GM12878 (cell line): Measurements from ENCODE around the gene PTPRN2.
"Not testable (repeated sequence)": the region's sequence is repeated elsewhere in the genome, so short reads cannot be mapped to it uniquely, and the experiment has no call there.

Experiments used
- CEBPB ChIP-seq, 2 experiments: fragments of 150-350 bp in 1 of 2; IDR thresholded peaks; 2 replicates each; pipeline ENCODE4 v1.6.1; 2012 to 2014; ENCODE audit warnings: low read depth in 2 of 2, low read length in 2 of 2, borderline replicate concordance in 1 of 2, inconsistent platforms in 1 of 2
- CTCF ChIP-seq, 3 experiments: IDR thresholded peaks in 2 of 3; conservative IDR thresholded peaks in 1 of 3; 2 replicates each; pipeline ENCODE4 v1.5.1; 2011; ENCODE audit warnings: low read depth in 3 of 3, low read length in 3 of 3, mild to moderate bottlenecking in 3 of 3, control low read depth in 2 of 3, moderate library complexity in 2 of 3, inconsistent platforms in 1 of 3, mixed read lengths in 1 of 3; ENCODE audit not compliant: control insufficient read depth in 2 of 3, insufficient read depth in 1 of 3; ENCODE audit errors: extremely low read depth in 1 of 3
- HDAC2 ChIP-seq: fragments of 200-600 bp; sonication (generic); IDR thresholded peaks from 2 replicates; pipeline ENCODE4 v1.6.1; 2017
- MAX ChIP-seq: IDR thresholded peaks from 2 replicates; pipeline ENCODE4 v1.6.1; 2012; ENCODE audit warnings: low read depth, low read length, improper control_type of control experiment
- POLR2AphosphoS5 ChIP-seq: IDR thresholded peaks from 2 replicates; pipeline ENCODE4 v1.6.1; 2011; ENCODE audit warnings: mild to moderate bottlenecking, low read length, inconsistent platforms
- RCOR1 ChIP-seq: conservative IDR thresholded peaks from 2 replicates; pipeline ENCODE4 v1.6.1; 2012; ENCODE audit warnings: low read depth, low read length, improper control_type of control experiment
- REST ChIP-seq: IDR thresholded peaks from 2 replicates; pipeline ENCODE4 v1.6.1; 2012; ENCODE audit warnings: mild to moderate bottlenecking, low read depth, low read length
- USF2 ChIP-seq: IDR thresholded peaks from 2 replicates; pipeline ENCODE4 v1.6.1; 2011; ENCODE audit warnings: low read depth, low read length, improper control_type of control experiment, borderline replicate concordance
- TF ChIP-seq, protein P1 (sequence below): fragments of 450-650 bp; IDR thresholded peaks from 2 replicates; pipeline ENCODE4 v1.6.1; 2017; ENCODE audit warnings: antibody characterized with exemption, mild to moderate bottlenecking, moderate library complexity

GRCh38 chr7:158521795-158522194 lies 65.8 kb downstream of the PTPRN2 start:
- TF ChIP-seq RCOR1; HDAC2; MAX; CEBPB (IDR thresholded peaks at IDR 0.05; ENCODE audit: borderline replicate concordance in 1 of 2, low read depth in 2 of 2, low read length in 2 of 2); CTCF (IDR thresholded peaks at IDR 0.05 in 2 of 3, conservative IDR thresholded peaks at IDR 0.05 in 1 of 3; ENCODE audit: control insufficient read depth in 2 of 3, extremely low read depth in 1 of 3, insufficient read depth in 1 of 3, low read depth in 3 of 3, low read length in 3 of 3); REST; USF2; POLR2AphosphoS5: not testable (repeated sequence)
- TF ChIP-seq, protein P1, sequence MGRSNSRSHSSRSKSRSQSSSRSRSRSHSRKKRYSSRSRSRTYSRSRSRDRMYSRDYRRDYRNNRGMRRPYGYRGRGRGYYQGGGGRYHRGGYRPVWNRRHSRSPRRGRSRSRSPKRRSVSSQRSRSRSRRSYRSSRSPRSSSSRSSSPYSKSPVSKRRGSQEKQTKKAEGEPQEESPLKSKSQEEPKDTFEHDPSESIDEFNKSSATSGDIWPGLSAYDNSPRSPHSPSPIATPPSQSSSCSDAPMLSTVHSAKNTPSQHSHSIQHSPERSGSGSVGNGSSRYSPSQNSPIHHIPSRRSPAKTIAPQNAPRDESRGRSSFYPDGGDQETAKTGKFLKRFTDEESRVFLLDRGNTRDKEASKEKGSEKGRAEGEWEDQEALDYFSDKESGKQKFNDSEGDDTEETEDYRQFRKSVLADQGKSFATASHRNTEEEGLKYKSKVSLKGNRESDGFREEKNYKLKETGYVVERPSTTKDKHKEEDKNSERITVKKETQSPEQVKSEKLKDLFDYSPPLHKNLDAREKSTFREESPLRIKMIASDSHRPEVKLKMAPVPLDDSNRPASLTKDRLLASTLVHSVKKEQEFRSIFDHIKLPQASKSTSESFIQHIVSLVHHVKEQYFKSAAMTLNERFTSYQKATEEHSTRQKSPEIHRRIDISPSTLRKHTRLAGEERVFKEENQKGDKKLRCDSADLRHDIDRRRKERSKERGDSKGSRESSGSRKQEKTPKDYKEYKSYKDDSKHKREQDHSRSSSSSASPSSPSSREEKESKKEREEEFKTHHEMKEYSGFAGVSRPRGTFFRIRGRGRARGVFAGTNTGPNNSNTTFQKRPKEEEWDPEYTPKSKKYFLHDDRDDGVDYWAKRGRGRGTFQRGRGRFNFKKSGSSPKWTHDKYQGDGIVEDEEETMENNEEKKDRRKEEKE: not testable (repeated sequence)
